Keratinocyte (primary cell): ENCODE data around the gene COL6A1. TPM values are rescaled to one million over a fixed set of nuclear protein-coding genes. Genes with fewer than 3 reads are reported as not detected.

ENCODE experiments used
- DNase-seq: peaks from one replicate; pipeline ENCODE4 v3.0.0-alpha.2; 2011; ENCODE audit warnings: low read depth, missing footprints, low spot score
- FAIRE-seq: peaks from 2 replicates; lab custom pipeline; 2011; peaks lifted over from hg19 to GRCh38; lab: Jason Lieb, UNC
- H2AFZ ChIP-seq: 2 replicates; pipeline ENCODE4 v1.6.0; 2012; ENCODE audit warnings: low read length, control low read depth, inconsistent platforms; ENCODE audit not compliant: control insufficient read depth
- H3K27ac ChIP-seq: 2 replicates; pipeline ENCODE4 v1.5.1; 2011; ENCODE audit warnings: low read length; ENCODE audit not compliant: control insufficient read depth, insufficient read depth
- H3K27me3 ChIP-seq: 3 replicates; pipeline ENCODE4 v1.6.0; 2011; ENCODE audit warnings: low read length; ENCODE audit not compliant: control insufficient read depth, insufficient read depth; ENCODE audit errors: extremely low read depth
- H3K36me3 ChIP-seq, 2 experiments: 2 replicates in 1 of 2; 3 replicates in 1 of 2; pipeline ENCODE4 v1.5.1; 2011; ENCODE audit warnings: low read length in 2 of 2, mild to moderate bottlenecking in 1 of 2; ENCODE audit not compliant: control insufficient read depth in 2 of 2, insufficient read depth in 2 of 2; ENCODE audit errors: extremely low read depth in 1 of 2
- H3K4me1 ChIP-seq: 3 replicates; pipeline ENCODE4 v1.5.1; 2011; ENCODE audit warnings: low read length; ENCODE audit not compliant: control insufficient read depth, insufficient read depth; ENCODE audit errors: extremely low read depth
- H3K4me2 ChIP-seq: 3 replicates; pipeline ENCODE4 v1.6.0; 2011; ENCODE audit warnings: low read depth, low read length; ENCODE audit not compliant: control insufficient read depth, insufficient read depth; ENCODE audit errors: extremely low read depth
- H3K4me3 ChIP-seq, 3 experiments: fragments of 200-600 bp in 1 of 3; sonication (generic) in 1 of 3; 2 replicates in 2 of 3; 3 replicates in 1 of 3; pipeline ENCODE4 v1.5.1; 2011 to 2016; ENCODE audit warnings: low read length in 3 of 3, mild to moderate bottlenecking in 3 of 3, control low read depth in 2 of 3, inconsistent platforms in 1 of 3, low read depth in 1 of 3, mixed read lengths in 1 of 3, mixed run types in 1 of 3, moderate library complexity in 1 of 3; ENCODE audit not compliant: control insufficient read depth in 2 of 3, insufficient read depth in 2 of 3; ENCODE audit errors: extremely low read depth in 1 of 3
- H3K79me2 ChIP-seq: 2 replicates; pipeline ENCODE4 v1.6.0; 2012; ENCODE audit warnings: low read length; ENCODE audit not compliant: control insufficient read depth, insufficient read depth
- H3K9ac ChIP-seq: 3 replicates; pipeline ENCODE4 v1.6.0; 2011; ENCODE audit warnings: low read length; ENCODE audit not compliant: control insufficient read depth, insufficient read depth; ENCODE audit errors: extremely low read depth
- H3K9me1 ChIP-seq: 3 replicates; pipeline ENCODE4 v1.6.0; 2011; ENCODE audit warnings: low read length; ENCODE audit not compliant: control insufficient read depth, insufficient read depth; ENCODE audit errors: extremely low read depth
- H3K9me3 ChIP-seq: 2 replicates; pipeline ENCODE4 v1.5.1; 2012; ENCODE audit warnings: low read depth, low read length; ENCODE audit not compliant: control insufficient read depth
- H4K20me1 ChIP-seq: 3 replicates; pipeline ENCODE4 v1.6.0; 2011; ENCODE audit warnings: low read length; ENCODE audit not compliant: control insufficient read depth, insufficient read depth; ENCODE audit errors: extremely low read depth
- CTCF ChIP-seq, 3 experiments: IDR thresholded peaks in 1 of 3; conservative IDR thresholded peaks in 1 of 3; optimal IDR thresholded peaks in 1 of 3; 2 replicates in 2 of 3; 3 replicates in 1 of 3; pipeline versions ENCODE3 to v1.5.1; 2011; ENCODE audit warnings: low read length in 3 of 3, mild to moderate bottlenecking in 3 of 3, moderate library complexity in 2 of 3, control low read depth in 1 of 3, inconsistent platforms in 1 of 3; ENCODE audit not compliant: insufficient read depth in 2 of 3; ENCODE audit errors: extremely low read depth in 1 of 3
- EZH2 ChIP-seq: IDR thresholded peaks from one replicate; pipeline ENCODE4 v1.6.1; 2012; ENCODE audit warnings: inconsistent platforms, mild to moderate bottlenecking, low read length, moderate library complexity
- dilution Hi-C: fragments of 300-500 bp; cut with MboI; formaldehyde crosslinking; loops from one replicate; pipeline ENCODE4 v1.7.0; 2020; ENCODE audit warnings: low sequenced_read_pairs; ENCODE audit not compliant: extremely low pct_ligation_motif_present
- polyA plus RNA-seq, 5 experiments: library from polyadenylated mRNA; depleted of rRNA in 3 of 5; stranded (reverse) in 3 of 5; stranded (forward) in 1 of 5; unstranded in 1 of 5; fragments of >200 nt; gene quantifications; 1 replicate in 1 of 5; 2 replicates in 3 of 5; 3 replicates in 1 of 5; pipeline versions ENCODE4 v1.2.1 to v1.2.3, GENCODE V29; 2011 to 2012; ENCODE audit warnings: missing spikeins in 2 of 5, low read depth in 1 of 5, low replicate concordance in 1 of 5

COL6A1 gene
- polyA plus RNA-seq, 1 donor (not counting 4 experiments of a cell fraction or from before 2014, with no cell fraction given): 2.5 TPM

- FAIRE-seq: no peak
- no peaks in the 10 kb centered on the region for H4K20me1 ChIP-seq
- dilution Hi-C loops: no loop called here
These were observed 14.7 kb upstream of the COL6A1 start for GRCh38 chr21:45966791-45967394.

DNA sequence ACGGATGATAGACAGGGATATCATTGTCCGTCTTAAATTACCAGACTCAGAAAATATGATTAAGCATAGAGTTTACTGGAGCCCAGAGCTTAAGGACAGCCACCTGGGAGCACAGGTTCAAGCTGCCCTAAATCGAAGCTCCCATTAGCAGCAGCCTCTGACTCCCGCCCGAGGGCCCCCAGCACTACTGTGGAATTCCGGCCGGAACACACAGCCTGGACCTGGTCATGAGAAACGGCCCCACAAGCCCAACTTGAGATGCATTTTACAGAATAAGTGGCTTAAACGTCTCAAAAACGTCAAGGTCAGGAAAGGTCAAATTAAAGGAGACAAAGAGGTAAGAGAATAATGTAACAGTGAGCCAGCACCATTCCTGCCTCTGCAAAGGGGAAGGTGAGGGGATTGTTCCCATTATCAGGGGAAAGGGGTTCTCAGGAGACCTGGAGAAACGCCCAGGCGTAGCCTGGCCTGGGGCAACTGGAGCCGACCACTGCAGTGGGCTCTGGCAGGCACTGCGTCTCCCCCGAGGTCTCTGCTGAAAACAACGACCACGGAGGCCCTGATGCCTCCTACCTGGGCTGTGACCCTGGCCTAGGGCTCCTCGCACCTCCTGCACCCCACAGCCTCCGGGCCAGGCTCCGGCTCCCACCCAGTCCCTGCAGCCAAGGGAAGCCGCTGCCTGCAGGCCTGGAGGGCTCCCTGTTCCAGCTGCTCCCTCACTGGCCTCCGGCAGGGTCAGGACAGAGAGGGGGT lies 11.5 kb upstream of the COL6A1 start:
- no peak overlapping the region for H3K4me3 ChIP-seq
- peaks cover 20% of the 10 kb centered on the region for H3K4me1 ChIP-seq
- no peaks in the 10 kb centered on the region for H3K36me3 ChIP-seq
- FAIRE-seq (no peak), DNase-seq (no peak)
- peaks cover 31% of the 10 kb centered on the region for H3K27me3 ChIP-seq
- no peak overlapping the region for H3K9ac ChIP-seq
- no peaks in the 10 kb centered on the region for H3K79me2 ChIP-seq
- dilution Hi-C loops: no loop called here
- no peaks in the 10 kb centered on the region for H4K20me1 ChIP-seq
- H3K9me1 ChIP-seq: no peaks in the 10 kb centered on the region
- no peak overlapping the region for H2AFZ ChIP-seq
- TF ChIP-seq EZH2 (no peak), CTCF (optimal IDR thresholded peaks at IDR 0.05 in 1 of 3, IDR thresholded peaks at IDR 0.05 in 1 of 3, conservative IDR thresholded peaks at IDR 0.05 in 1 of 3; ENCODE audit: extremely low read depth in 1 of 3, insufficient read depth in 2 of 3, low read length in 3 of 3) (no peak)
- H3K4me2 ChIP-seq: no peak overlapping the region
- no peak overlapping the region for H3K27ac ChIP-seq
- no peaks in the 10 kb centered on the region for H3K9me3 ChIP-seq

More at GRCh38 chr21:45966791-45967394, 14.7 kb upstream of the COL6A1 start:
- Histone ChIP-seq H3K9ac (no peak overlapping the region), H3K79me2 (no peaks in the 10 kb centered on the region), H3K9me1 (no peaks in the 10 kb centered on the region), H3K4me1 (no peaks in the 10 kb centered on the region), H3K4me2 (no peak overlapping the region), H2AFZ (no peak overlapping the region), H3K36me3 (no peaks in the 10 kb centered on the region), H3K27ac (no peak overlapping the region), H3K4me3 (no peak overlapping the region), H3K27me3 (peaks cover under 1% of the 10 kb centered on the region), H3K9me3 (peaks cover 3% of the 10 kb centered on the region)
- no peak for DNase-seq
- TF ChIP-seq EZH2 (no peak), CTCF (optimal IDR thresholded peaks at IDR 0.05 in 1 of 3, IDR thresholded peaks at IDR 0.05 in 1 of 3, conservative IDR thresholded peaks at IDR 0.05 in 1 of 3; ENCODE audit: extremely low read depth in 1 of 3, insufficient read depth in 2 of 3, low read length in 3 of 3) (no peak)
